HG03039 (cell line): ENCODE measurements around the gene TMEM88.
A peak's percentile ranks its signal among the peaks of the same experiment; 100 is the strongest.

Experiments used
- ATAC-seq: cut with Tn5 transposase; IDR thresholded peaks from one replicate; pipeline ENCODE4 v1.9.1; 2021; ENCODE audit warnings: mild to moderate bottlenecking, moderate library complexity; ENCODE audit not compliant: unreplicated experiment

The TMEM88 gene

GRCh38 chr17:7843257-7843535, 11.7 kb upstream of the TMEM88 start:
- no peak for ATAC-seq

DNA sequence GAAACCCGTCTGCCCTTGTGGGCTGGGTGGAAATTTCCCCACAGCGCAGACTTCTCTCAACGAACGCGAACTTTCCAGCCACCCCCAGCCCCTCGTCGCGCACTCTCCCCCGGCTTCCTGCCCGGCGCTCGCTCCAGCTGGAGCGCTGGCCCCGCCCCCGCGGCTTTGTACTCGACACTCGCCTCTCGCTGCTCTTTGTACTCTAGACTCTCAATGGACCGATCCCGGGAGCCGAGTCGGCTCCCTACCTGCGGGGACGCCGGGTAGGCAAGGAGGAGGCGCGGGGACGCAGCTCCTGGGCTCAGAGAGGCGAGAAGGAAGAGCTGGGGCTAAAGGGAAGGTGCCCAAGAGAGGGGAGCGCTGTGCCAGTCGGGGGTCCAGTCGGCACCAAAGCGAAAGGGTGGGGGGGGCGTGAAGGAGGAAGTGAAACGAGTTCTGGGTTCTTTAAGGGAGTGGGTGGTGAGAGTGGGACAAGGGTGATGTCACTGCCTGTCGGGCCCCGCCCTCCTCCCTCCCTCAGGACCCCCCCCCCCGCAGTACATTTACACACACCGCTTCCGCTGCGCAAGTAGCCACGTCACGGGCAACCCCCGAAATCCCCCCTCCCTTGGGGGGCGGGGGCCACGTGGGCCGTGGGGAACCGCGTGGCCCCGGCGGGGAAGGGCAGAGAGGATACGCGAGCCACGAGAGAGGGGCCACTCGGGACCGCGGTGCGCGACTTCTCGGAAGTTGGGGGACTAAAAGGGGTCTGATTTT, 11.2 kb upstream of the TMEM88 start:
- ATAC-seq = no peak

DNA sequence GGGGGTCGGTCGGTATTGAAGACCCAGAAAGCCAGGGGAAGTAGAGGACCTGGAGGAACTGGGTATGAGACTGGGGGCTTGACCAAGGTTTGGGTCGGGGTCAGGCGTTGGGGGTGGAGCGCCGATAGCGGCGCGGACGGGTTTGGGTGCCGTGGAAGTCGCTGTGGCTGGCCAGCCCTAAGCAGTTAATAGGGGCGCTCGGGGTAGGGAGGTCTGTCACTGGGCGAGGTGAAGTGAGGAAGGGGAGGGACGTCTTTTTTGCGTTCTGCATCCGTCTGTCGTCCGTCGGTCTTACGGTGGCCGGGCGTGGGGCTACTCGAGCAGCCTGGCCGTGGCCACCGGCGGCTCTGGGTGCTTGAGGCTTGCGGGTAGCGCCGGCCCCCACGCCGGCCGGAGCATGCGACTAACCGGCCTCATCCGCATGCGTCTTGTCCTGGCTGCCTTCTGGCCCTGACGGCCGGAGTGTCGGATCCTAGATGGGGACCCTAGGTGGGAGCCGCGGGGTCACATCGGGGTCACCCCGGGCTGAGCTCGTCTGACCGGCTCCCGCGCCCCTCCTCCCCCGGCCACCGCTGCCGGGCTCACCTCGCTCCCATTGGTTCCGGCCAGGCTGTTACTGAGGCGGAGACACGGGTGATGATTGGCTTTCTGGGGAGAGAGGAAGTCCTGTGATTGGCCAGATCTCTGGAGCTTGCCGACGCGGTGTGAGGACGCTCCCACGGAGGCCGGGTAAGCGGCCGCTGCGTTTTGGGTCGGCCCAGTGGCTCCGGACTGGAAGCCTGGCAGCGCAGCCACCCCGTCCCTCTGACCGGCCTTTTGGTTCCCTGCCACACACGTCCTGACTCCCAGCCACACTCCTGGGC, 10.3 kb upstream of the TMEM88 start:
- ATAC-seq = peak; percentile 28

DNA sequence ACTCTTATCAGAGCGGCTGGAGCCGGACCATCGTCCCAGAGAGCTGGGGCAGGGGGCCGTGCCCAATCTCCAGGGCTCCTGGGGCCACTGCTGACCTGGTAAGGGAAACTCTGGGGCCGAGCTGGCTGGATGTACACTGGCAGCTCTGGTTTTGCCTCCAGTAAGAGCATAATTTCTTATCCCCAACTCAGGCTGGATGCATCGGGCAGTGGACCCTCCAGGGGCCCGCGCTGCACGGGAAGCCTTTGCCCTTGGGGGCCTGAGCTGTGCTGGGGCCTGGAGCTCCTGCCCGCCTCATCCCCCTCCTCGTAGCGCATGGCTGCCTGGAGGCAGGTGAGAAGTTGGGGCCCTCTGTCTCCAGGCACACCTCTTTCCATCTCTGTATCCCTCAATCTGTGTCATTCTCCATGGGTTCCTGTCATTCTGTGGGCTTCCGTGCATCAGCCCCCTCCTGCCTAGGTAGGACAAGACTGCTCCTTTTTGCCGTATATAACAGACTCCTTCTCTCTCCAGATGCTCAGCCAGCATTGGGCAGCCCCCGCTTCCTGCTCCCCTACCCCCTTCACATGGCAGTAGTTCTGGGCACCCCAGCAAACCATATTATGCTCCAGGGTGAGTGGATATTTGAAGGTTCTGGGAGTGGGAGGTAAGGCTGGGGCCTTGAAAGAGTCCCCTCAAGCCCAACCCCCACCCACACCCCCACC, 9.4 kb upstream of the TMEM88 start:
- ATAC-seq = no peak

- no peak for ATAC-seq
Measured at GRCh38 chr17:7846063-7846735, 8.7 kb upstream of the TMEM88 start.

DNA sequence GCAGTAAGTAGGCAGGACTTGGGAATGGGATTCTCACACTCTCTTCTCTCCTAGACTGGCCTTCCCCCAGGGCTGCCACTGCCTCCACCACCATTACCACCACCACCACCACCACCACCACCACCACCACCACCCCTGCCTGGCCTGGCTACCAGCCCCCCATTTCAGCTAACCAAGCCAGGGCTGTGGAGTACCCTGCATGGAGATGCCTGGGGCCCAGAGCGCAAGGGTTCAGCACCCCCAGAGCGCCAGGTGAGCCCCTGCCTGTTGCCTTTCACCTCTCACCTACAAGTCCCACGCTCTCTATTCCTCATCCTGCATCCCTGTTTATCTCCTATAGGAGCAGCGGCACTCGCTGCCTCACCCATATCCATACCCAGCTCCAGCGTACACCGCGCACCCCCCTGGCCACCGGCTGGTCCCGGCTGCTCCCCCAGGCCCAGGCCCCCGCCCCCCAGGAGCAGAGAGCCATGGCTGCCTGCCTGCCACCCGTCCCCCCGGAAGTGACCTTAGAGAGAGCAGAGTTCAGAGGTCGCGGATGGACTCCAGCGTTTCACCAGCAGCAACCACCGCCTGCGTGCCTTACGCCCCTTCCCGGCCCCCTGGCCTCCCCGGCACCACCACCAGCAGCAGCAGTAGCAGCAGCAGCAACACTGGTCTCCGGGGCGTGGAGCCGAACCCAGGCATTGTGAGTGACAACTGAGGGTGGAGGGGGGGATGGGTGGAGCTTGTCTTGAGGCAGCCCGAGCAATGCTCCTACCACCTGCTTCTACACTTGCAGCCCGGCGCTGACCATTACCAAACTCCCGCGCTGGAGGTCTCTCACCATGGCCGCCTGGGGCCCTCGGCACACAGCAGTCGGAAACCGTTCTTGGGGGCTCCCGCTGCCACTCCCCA, 7.9 kb upstream of the TMEM88 start:
- no peak for ATAC-seq

GRCh38 chr17:7848131-7848579, 6.7 kb upstream of the TMEM88 start:
- no peak for ATAC-seq

- no peak for ATAC-seq
Measured at GRCh38 chr17:7848739-7849129, 6.1 kb upstream of the TMEM88 start.

DNA sequence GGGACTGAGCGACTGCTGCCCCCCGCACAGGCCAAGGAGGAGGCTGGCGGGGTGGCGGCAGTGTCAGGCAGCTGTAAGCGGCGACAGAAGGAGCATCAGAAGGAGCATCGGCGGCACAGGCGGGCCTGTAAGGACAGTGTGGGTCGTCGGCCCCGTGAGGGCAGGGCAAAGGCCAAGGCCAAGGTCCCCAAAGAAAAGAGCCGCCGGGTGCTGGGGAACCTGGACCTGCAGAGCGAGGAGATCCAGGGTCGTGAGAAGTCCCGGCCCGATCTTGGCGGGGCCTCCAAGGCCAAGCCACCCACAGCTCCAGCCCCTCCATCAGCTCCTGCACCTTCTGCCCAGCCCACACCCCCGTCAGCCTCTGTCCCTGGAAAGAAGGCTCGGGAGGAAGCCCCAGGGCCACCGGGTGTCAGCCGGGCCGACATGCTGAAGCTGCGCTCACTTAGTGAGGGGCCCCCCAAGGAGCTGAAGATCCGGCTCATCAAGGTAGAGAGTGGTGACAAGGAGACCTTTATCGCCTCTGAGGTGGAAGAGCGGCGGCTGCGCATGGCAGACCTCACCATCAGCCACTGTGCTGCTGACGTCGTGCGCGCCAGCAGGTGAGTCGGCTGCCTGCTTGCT, 5.6 kb upstream of the TMEM88 start:
- no peak for ATAC-seq

DNA sequence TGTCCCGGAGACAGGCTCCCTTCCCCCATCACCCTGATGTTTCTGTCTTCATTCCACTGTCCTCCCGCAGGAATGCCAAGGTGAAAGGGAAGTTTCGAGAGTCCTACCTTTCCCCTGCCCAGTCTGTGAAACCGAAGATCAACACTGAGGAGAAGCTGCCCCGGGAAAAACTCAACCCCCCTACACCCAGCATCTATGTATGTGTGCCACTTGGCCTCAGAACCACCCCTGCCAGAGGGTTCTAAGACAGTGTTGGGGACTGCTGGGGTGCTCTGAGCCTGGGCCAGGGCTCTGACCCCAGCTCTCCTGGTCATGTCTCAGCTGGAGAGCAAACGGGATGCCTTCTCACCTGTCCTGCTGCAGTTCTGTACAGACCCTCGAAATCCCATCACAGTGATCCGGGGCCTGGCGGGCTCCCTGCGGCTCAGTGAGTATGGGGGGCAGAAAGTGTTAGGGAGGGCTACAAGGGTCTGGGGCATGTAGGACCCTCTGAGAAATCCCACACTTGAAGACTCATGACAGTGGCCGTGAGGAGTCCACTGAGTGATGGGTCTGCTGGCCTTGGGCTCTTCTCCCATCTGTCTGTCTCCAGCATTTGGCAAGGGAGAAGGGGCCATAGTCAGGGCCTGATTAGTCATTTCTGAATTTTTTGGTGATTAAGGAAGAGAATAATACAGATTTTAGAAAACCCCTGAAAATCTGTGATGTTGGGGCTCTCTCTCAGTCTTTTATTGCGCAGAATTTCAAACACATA, 4.9 kb upstream of the TMEM88 start:
- ATAC-seq = no peak

- no peak for ATAC-seq
Measured at GRCh38 chr17:7850701-7851437, 4.0 kb upstream of the TMEM88 start.

DNA sequence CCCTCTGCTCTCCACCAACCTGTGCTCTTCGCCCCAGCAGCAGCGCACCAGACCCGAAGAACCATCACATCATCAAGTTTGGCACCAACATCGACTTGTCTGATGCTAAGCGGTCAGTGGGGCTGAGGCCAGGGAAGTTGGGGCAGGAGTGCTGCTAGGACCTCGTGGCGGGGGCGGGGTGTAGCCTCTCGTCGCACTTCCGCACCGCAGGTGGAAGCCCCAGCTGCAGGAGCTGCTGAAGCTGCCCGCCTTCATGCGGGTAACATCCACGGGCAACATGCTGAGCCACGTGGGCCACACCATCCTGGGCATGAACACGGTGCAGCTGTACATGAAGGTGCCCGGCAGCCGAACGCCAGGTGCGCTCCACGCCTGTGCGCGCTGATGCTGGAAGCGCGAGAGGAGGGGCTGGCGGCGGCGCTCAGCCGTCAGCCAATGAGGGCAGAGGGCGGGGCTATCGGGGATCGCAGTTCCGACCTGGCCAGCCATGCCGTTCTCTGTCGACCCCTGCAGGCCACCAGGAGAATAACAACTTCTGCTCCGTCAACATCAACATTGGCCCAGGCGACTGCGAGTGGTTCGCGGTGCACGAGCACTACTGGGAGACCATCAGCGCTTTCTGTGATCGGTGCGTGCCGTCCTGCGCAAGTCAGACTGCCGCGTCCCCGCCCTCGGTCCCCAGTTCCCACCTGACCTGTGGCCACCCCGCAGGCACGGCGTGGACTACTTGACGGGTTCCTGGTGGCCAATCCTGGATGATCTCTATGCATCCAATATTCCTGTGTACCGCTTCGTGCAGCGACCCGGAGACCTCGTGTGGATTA, 3.2 kb upstream of the TMEM88 start:
- ATAC-seq = peak; percentile 63

DNA sequence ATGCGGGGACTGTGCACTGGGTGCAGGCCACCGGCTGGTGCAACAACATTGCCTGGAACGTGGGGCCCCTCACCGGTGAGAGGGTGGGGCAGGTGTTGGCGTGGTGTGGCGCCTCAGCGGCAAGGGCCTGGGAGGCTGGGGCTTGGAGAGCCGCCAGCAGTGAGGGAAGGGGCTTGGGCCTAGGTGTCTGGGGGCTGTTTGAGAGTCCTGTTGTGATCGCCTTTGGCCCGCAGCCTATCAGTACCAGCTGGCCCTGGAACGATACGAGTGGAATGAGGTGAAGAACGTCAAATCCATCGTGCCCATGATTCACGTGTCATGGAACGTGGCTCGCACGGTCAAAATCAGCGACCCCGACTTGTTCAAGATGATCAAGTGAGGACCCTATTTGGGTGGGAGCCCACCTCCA, 2.6 kb upstream of the TMEM88 start:
- ATAC-seq = no peak

GRCh38 chr17:7852919-7853690, 1.8 kb upstream of the TMEM88 start:
- no peak for ATAC-seq

DNA sequence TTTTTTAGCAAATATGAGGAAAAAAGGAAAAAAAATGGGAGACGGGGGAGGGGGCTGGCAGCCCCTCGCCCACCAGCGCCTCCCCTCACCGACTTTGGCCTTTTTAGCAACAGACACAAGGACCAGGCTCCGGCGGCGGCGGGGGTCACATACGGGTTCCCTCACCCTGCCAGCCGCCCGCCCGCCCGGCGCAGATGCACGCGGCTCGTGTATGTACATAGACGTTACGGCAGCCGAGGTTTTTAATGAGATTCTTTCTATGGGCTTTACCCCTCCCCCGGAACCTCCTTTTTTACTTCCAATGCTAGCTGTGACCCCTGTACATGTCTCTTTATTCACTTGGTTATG, 1.2 kb upstream of the TMEM88 start:
- ATAC-seq = no peak

DNA sequence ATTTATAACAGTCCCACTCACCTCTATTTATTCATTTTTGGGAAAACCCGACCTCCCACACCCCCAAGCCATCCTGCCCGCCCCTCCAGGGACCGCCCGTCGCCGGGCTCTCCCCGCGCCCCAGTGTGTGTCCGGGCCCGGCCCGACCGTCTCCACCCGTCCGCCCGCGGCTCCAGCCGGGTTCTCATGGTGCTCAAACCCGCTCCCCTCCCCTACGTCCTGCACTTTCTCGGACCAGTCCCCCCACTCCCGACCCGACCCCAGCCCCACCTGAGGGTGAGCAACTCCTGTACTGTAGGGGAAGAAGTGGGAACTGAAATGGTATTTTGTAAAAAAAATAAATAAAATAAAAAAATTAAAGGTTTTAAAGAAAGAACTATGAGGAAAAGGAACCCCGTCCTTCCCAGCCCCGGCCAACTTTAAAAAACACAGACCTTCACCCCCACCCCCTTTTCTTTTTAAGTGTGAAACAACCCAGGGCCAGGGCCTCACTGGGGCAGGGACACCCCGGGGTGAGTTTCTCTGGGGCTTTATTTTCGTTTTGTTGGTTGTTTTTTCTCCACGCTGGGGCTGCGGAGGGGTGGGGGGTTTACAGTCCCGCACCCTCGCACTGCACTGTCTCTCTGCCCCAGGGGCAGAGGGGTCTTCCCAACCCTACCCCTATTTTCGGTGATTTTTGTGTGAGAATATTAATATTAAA, 638 bp upstream of the TMEM88 start:
- ATAC-seq = no peak
